Hepatic stellate cell (primary cell): ENCODE data around the gene CLMP.
A peak's percentile ranks its signal among the peaks of the same experiment; 100 is the strongest.
"Not testable (repeated sequence)": the region's sequence is repeated elsewhere in the genome, so short reads cannot be mapped to it uniquely, and the experiment has no call there.

Source experiments
- DNase-seq: peaks from one replicate; pipeline ENCODE4 v3.0.0; 2011; ENCODE audit warnings: low spot score

The CLMP gene

GRCh38 chr11:123082977-123083376 lies 112.1 kb downstream of the CLMP start:
- no peak for DNase-seq

DNA sequence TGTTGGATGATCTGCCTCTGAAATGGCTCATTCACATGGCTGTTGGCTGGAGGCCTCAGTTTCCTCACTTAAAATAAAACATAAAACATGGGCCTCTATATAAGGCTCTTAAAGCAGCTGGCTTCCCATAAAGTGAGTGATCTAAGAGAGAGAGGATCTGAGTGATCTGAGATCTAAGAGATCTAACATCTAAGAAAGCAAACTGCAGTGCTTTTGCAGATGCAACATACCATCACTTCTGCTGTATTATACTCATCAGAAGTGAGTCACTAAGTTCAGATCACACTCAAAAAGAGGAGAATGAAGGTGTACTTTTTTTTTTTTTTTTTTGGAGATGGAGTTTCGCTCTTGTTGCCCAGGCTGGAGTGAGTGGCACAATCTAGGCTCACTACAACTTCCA lies 115.0 kb downstream of the CLMP start:
- DNase-seq = no peak

DNA sequence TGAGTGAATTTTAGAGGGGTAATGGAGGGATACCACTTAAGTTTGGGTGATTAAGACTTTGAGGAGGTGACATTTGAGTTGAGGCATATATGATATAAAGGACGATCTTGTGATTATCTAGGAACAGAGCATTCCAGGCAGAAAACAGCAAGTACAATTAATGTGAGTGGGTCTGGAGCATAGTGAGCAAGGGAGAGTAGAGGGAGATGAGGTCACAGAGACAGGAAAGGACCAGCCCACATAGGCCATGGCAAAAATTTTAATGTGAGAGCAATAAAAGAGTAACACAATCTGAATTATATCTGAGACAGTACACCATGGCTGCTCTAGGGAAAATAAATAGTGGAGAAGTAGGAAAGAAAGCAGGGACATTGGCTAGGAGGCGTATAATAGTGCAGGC lies 118.6 kb downstream of the CLMP start:
- no peak for DNase-seq

DNA sequence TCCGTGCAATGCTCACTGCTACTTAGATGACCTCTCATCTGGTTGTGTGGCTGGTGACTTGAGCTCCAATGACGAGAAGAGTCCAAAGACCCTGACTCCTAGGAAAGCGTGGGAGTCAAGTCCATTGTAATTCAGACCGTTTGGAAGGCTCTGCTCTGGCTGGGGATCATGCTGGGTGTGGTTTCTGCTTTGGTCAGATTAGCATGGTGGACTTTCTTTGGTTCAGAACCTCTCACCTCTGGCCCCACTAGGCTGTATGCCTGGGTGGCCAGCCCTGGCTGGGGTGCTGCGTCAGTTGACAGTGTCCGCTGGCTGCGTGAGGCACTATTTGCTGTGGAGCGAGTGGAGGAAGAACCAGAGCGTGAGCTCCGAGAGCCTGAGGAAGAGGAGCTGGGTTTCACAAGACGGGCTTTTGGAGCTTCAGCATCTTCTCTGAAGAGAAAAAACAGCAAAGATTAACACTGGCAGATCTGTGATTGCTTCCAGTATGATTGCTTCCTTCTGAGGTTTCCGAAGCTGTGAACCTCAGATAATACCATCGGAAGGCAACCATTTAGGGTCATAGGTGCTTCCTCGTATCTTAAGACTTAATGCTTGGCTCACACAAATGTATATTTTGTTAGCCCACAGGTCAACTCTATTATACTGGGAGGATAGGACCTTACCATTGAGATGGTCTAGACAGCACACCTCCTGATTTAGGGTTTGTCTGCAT lies 121.5 kb downstream of the CLMP start:
- DNase-seq = no peak

- DNase-seq = no peak
Measured at GRCh38 chr11:123072762-123073161, 122.3 kb downstream of the CLMP start.

- no peak for DNase-seq
Measured at GRCh38 chr11:123072332-123072761, 122.7 kb downstream of the CLMP start.

- DNase-seq = no peak
Measured at GRCh38 chr11:123069908-123070821, 124.9 kb downstream of the CLMP start.

DNA sequence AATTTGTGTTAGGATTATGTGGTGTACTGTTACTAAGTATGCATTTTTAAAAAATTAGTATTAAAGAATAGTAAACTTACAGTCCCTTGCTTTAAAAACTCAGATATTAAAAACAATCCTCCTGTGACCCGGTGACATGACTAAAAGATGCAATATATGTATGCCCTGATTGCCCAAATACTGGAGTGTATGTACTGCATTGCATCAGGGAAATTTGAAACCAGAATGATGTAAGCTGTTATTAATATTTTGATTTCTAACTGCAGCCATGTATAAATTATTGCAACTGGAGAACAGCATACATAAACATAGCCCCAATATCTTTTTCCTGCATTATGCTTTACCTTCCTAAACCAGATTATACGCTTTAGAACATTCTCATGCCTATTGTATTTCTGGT lies 129.4 kb downstream of the CLMP start:
- DNase-seq = no peak

DNA sequence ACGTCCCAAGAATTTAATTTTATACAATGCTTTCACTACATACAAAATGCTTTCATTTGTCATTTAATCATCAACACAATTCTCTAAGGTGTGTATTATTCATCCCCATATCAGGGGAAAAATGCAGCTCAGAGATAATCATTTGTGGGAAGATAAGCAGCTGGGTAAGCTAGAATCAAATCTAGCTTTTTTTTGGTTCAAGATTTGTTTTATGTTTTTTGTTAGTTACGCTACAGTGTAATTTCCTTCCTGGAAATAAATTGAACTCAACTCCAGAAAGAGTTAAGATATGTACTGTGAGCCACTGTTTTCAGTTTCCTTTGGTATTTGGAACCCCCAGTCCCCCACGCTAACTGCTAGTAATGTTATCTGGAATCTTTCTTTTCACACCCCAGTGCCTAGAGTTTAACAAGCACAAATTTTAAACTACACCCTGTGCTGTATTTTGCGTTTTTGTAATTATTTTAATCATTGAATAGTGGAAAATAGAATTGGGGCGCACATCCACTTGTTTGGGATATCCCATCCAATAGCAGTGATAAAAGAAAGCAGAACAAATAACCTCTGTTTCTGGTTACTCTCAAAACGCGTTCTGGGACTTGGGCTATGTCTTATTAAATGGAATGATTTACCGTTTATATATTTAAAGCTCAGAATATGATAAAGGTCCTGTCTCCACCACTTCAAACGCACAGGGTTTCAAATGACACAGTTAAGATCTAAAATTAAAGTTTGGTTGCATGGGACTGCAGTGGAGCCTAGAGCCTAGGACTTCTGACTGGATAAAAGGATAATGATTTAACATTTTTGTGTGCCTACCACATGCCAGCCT lies 131.0 kb downstream of the CLMP start:
- no peak for DNase-seq

DNA sequence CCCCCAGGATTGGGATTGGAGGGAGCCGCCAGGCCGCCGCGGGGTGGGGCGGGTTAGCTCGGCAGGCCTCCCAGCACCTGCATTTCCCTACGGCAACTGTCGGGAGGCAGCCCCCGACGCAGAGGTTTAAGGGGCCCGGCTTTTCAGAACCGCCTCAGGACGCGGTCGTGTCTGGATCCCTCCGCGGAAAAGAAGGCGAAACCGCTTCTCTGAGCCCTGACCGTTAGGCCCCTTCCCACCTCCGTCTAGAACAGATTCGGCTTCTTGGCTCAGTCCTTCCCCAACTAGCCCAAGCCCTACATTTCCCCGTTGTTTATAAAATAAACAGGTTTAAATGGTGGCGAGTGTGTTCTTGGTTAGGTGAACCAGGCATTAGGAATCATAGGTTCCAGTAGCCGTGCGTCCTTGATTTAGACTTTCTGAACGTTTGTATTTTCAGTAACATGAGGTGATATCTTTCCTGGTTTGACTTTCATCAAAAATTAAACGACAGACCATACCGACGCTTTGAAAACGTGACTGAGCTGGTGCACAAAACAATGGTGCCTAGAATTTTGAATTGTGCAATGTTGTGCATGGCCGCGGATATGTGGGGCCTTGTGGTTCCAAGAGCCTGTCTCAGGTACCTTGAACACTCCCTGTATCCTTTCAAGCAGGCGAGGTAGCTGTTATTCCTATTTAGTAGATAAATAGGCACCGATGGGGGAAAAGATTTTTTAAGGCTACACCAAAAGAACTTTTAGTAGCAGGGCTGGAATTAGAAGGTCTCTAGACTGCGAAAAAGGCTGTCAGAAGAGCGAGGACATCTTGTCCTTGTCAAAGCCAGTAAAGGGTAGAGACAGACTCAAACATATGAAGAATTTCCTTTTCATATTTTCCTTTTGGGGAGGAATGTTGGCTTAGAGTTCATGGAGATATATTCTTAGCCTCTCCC lies 131.9 kb downstream of the CLMP start:
- DNase-seq = peak; percentile 27

GRCh38 chr11:123062158-123062891 lies 132.7 kb downstream of the CLMP start:
- DNase-seq = peak; percentile 95

GRCh38 chr11:123061403-123062157 lies 133.5 kb downstream of the CLMP start, which contains the start of gene HSPA8:
Gene HSPA8 (minus strand): TSS chr11:123062136. CDS start chr11:123061324, 812 bp downstream.
- DNase-seq = peak; percentile 25

DNA sequence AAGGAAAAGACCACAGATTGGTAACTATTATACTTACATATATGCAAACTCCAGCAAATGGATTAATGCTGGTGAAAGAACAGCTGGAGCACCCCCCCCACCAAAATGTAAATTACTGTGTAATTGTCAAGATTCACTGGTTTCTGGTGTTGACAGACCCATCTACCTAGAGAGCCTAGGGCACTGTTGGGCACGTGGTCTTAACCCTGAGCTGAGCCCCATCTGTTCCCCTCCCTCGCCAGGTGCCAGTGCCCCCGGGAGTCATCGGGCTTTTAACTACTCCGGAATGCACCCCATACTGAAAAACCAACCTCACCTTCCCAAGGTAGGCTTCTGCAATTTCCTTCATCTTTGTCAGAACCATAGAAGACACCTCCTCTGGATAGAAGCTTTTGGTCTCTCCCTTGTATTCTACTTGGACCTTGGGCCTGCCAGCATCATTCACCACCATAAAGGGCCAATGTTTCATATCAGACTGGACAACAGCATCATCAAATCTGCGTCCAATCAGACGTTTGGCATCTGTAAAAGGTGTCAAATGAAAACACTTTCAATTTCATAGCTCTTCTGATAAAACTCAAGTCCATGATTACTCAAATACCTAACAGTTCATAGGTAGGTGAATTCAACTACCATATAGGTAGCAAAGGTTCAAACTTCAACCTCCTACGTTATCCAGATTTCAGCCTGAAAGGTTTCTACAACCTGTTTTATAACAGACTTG lies 134.6 kb downstream of the CLMP start:
- DNase-seq = no peak

DNA sequence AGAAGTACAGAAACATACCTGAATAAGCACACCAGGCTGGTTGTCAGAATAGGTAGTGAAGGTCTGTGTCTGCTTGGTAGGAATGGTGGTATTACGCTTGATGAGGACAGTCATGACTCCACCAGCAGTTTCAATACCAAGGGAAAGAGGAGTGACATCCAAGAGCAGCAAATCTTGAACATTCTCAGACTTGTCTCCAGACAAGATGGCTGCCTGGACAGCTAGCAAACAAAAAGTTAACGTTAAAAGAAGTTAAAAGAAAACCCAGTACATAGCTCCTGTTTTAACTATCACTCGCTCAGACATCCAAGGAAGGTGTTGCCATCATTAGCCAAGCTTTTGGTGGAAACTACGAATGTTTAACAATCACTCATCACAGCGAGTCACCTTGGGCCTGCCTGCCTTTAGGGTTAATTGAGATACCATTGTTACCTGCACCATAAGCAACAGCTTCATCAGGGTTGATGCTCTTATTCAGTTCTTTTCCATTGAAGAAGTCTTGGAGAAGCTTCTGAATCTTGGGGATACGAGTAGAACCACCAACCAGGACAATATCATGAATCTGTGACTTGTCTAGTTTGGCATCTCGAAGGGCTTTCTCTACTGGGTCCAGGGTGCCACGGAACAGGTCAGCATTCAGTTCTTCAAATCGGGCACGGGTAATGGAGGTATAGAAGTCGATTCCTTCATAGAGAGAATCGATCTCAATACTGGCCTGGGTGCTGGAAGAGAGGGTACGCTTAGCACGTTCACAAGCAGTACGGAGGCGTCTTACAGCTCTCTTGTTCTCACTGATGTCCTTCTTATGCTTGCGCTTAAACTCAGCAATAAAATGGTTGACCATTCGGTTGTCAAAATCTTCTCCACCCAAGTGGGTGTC lies 135.8 kb downstream of the CLMP start:
- not testable (repeated sequence) for DNase-seq

GRCh38 chr11:123057661-123058305 lies 137.3 kb downstream of the CLMP start:
- no peak for DNase-seq

- DNase-seq = no peak
Measured at GRCh38 chr11:123056835-123057491, 138.1 kb downstream of the CLMP start.
